HEK293 (cell line): ENCODE measurements around the gene EPB41L2.

Source experiments
- CTCF ChIP-seq: fragments of 450-650 bp; formaldehyde crosslinking; IDR thresholded peaks from 2 replicates; pipeline ENCODE4 v1.5.1; 2016; ENCODE audit warnings: missing biosample characterization, missing genetic modification characterization
- ZNF580 ChIP-seq: fragments of 450-650 bp; formaldehyde crosslinking; IDR thresholded peaks from 2 replicates; pipeline ENCODE4 v1.5.1; 2016; ENCODE audit warnings: missing biosample characterization, missing genetic modification characterization

GRCh38 chr6:130797061-130797460 lies 266.0 kb downstream of the EPB41L2 start:
- TF ChIP-seq CTCF (no peak), ZNF580 (no peak)
